Panc1 (cell line): ENCODE measurements around the gene KCNH1.

Source experiments
- POLR2AphosphoS5 ChIP-seq: IDR thresholded peaks from 2 replicates; pipeline ENCODE4 v1.6.1; 2012; ENCODE audit warnings: mild to moderate bottlenecking, low read depth, low read length, moderate library complexity
- SIN3A ChIP-seq: IDR thresholded peaks from 2 replicates; pipeline ENCODE4 v1.6.1; 2012; ENCODE audit warnings: low read depth, mild to moderate bottlenecking, low read length, moderate library complexity, borderline replicate concordance; ENCODE audit not compliant: insufficient read depth
- TF ChIP-seq, protein P1 (sequence below): fragments of 450-650 bp; IDR thresholded peaks from 2 replicates; pipeline ENCODE4 v1.5.1; 2017; ENCODE audit warnings: mild to moderate bottlenecking
- TF ChIP-seq, protein P2 (sequence below), 2 experiments: IDR thresholded peaks; 2 replicates each; pipeline ENCODE4 v1.6.1; 2011 to 2012; ENCODE audit warnings: low read depth in 2 of 2, control low read depth in 1 of 2, low read length in 1 of 2, mild to moderate bottlenecking in 1 of 2, moderate library complexity in 1 of 2; ENCODE audit not compliant: insufficient read depth in 1 of 2

DNA sequence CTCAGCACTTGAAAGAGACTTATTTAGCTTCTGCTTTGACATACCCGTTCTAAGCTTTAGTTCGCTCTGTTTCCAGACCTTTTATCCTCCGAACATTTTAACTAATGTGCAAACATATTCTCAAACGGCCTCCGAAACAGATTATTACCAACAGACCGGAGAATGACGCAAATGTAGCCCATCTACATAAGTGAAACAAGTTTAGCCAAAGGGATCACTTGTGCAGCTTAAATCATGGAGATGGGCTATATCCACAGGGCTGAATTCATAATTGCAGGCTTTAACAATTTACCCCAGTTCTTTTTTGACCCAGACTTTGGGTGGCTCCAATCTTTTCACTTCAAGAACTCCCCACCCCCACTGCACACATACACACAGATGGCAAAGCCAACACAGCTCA, 119.7 kb downstream of the KCNH1 start:
- TF ChIP-seq SIN3A = no peak
- TF ChIP-seq, protein P1, sequence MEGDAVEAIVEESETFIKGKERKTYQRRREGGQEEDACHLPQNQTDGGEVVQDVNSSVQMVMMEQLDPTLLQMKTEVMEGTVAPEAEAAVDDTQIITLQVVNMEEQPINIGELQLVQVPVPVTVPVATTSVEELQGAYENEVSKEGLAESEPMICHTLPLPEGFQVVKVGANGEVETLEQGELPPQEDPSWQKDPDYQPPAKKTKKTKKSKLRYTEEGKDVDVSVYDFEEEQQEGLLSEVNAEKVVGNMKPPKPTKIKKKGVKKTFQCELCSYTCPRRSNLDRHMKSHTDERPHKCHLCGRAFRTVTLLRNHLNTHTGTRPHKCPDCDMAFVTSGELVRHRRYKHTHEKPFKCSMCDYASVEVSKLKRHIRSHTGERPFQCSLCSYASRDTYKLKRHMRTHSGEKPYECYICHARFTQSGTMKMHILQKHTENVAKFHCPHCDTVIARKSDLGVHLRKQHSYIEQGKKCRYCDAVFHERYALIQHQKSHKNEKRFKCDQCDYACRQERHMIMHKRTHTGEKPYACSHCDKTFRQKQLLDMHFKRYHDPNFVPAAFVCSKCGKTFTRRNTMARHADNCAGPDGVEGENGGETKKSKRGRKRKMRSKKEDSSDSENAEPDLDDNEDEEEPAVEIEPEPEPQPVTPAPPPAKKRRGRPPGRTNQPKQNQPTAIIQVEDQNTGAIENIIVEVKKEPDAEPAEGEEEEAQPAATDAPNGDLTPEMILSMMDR = no peak
- TF ChIP-seq POLR2AphosphoS5 = no peak
- TF ChIP-seq, protein P2, sequence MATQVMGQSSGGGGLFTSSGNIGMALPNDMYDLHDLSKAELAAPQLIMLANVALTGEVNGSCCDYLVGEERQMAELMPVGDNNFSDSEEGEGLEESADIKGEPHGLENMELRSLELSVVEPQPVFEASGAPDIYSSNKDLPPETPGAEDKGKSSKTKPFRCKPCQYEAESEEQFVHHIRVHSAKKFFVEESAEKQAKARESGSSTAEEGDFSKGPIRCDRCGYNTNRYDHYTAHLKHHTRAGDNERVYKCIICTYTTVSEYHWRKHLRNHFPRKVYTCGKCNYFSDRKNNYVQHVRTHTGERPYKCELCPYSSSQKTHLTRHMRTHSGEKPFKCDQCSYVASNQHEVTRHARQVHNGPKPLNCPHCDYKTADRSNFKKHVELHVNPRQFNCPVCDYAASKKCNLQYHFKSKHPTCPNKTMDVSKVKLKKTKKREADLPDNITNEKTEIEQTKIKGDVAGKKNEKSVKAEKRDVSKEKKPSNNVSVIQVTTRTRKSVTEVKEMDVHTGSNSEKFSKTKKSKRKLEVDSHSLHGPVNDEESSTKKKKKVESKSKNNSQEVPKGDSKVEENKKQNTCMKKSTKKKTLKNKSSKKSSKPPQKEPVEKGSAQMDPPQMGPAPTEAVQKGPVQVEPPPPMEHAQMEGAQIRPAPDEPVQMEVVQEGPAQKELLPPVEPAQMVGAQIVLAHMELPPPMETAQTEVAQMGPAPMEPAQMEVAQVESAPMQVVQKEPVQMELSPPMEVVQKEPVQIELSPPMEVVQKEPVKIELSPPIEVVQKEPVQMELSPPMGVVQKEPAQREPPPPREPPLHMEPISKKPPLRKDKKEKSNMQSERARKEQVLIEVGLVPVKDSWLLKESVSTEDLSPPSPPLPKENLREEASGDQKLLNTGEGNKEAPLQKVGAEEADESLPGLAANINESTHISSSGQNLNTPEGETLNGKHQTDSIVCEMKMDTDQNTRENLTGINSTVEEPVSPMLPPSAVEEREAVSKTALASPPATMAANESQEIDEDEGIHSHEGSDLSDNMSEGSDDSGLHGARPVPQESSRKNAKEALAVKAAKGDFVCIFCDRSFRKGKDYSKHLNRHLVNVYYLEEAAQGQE (IDR thresholded peaks at IDR 0.05; ENCODE audit: insufficient read depth in 1 of 2, low read depth in 2 of 2, low read length in 1 of 2) = no peak
